NK-92 treated with Interleukin-12 subunit alpha and Interleukin-12 subunit beta, amount 100 ng/mL, for 24 hours (cell line): ENCODE measurements around the gene GOLGA8M.
"Not testable (repeated sequence)": the region's sequence is repeated elsewhere in the genome, so short reads cannot be mapped to it uniquely, and the experiment has no call there.

ENCODE experiments used
- DNase-seq: peaks from one replicate; lab custom pipeline; 2025; lab: John Stamatoyannopoulos, UW

GOLGA8M gene, protein sequence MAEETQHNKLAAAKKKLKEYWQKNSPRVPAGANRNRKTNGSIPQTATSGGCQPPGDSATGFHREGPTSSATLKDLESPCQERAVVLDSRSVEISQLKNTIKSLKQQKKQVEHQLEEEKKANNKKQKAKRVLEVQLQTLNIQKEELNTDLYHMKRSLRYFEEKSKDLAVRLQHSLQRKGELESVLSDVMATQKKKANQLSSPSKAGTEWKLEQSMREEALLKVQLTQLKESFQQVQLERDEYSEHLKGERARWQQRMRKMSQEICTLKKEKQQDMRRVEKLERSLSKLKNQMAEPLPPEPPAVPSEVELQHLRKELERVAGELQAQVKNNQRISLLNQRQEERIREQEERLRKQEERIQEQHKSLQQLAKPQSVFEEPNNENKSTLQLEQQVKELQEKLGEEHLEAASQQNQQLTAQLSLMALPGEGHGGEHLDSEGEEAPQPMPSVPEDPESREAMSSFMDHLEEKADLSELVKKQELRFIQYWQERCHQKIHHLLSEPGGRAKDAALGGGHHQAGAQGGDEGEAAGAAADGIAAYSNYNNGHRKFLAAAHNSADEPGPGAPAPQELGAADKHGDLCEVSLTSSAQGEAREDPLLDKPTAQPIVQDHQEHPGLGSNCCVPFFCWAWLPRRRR

DNA sequence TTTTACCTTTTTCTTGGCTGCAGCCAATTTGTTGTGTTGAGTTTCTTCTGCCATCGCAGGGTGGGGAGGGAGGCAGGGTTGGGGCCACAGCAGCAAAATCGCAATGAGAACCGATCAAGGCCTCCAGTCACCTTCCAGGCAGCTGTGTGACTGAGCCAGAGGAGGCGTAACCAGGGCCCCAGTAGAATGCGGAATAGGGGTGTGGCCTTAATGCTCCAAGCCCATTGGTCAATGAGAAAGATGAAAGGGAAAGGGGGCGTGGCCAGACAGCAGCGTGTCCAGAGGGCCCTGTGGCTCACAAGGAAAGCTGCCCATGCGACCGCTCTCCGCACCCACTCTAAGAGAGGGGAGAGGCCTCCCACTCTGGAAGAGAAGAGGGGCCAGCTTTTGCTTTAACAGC, at the start of gene GOLGA8M:
GOLGA8M (minus strand) TSS at position 152 of the 400 bp plus-strand sequence; CDS start at position 54, 98 bp downstream.
- not testable (repeated sequence) for DNase-seq

DNA sequence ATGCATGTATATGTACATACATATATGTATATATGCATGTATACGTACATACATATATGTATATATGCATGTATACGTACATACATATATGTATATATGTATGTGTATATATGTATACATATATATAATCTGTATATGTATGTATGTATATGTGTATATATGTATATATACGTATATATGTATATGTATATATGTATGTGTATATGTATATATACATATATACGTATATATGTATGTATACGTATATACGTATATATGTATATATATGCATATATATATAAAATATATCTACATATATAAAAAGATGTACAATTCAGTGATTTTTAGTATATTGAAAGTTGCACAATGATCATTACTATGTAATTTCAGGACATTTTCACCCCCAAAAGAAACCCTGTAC, 30.7 kb upstream of the GOLGA8M start:
- DNase-seq = not testable (repeated sequence)

DNA sequence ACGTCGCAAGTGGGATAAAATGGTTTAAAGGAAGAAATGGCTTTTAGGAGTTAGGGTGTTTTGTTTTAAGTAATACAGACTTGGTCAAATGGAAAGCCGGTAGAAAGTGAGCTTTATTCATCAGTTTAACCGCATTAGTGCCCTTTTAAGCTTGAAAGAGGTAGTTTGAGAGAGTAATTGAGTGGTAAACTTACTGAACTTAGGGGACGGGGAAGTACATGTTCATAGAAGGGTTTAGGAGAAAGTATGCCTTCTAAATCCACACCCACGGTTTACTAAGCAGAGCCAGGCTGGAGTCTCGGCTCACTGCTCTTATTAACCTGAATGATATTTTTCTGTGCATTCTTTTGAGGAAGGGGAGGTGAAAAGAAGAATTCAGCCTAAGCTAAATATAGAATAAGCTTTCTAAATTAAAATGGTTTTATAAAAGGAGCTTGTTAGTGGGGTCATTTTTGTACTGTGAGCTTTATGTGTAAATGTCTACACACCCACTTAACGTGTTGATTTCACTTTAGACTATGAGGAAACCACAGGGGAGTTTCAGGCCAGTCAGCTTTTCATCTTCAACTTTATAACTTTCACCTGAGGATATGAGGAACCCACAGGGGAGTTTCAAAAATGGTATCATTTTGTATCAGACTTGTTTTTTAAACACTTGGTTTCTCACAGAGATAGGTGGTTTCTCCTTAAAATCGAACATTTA, 26.5 kb upstream of the GOLGA8M start:
- not testable (repeated sequence) for DNase-seq

DNA sequence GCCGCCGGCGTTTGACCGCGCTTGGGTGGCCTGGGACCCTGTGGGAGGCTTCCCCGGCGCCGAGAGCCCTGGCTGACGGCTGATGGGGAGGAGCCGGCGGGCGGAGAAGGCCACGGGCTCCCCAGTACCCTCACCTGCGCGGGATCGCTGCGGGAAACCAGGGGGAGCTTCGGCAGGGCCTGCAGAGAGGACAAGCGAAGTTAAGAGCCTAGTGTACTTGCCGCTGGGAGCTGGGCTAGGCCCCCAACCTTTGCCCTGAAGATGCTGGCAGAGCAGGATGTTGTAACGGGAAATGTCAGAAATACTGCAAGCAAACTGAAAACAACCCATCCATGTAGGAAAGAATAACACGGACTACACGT, 26.0 kb upstream of the GOLGA8M start:
- DNase-seq = not testable (repeated sequence)

DNA sequence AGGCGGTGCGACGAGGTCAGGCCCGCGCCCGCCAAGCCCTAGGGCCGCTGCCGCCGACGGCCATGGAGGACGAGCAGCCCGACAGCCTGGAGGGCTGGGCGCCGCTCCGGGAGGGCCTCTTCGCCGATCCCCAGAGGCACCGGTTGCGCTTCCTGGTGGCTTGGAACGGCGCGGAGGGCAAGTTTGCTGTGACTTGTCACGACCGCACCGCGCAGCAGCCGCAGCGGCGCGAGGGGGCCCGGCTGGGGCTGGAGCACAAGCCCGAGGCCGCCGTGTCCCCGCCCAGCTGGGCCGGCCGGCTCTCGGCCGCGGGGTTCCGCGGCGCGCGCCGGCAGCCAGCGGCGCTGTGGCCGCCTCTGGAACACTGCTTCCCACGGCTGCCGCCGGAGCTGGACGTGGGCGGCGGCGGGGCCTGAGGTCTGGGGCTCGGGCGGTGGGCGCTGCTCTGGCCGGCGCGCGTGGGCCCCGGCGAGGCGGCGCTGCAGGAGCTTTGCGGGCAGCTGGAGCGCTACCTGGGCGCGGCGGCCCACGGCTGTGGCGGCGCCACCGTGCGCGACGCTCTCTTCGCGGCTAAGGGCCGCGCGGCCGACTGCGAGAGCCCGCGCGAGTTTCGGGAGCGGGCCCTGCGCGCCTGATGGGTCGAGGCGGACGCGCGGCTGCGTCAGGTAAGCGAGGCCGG, 25.4 kb upstream of the GOLGA8M start:
- not testable (repeated sequence) for DNase-seq

DNA sequence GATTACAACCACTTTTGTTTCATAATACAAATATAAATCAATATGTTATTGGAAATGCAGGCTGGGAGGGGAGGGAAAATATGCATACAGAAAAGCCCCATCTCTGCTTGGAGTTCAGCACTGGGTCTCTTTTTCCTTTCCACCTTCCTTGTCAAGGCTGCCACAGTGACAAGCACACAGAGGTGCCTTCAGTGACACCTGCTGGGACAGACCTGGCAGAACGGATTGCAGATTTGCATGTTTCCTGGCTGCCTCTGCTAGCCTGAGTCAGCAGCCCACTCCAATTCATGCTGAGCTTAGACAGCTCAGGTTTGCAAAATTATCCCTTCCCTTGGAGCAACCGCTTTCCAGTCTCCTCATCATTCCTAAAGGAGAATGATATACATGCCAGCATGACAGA, 15.8 kb upstream of the GOLGA8M start:
- DNase-seq = peak; percentile 57

DNA sequence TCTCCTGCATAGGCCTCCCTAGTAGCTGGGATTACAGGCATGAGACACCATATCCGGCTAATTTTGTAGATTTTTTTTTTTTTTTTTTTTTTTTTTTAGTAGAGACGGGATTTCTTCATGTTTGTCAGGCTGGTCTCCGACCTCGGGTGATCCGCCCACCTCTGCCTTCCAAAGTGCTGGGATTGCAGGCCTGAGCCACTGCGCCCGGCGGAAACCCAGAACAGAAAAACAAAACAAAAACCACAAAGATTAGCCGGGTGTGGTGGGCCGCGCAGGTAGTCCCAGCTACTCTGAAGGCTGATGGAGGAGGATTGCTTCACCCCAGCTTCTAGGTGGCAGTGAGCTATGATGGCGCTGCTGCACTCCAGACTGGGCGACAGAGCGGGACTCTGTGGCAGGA, 14.8 kb upstream of the GOLGA8M start:
- DNase-seq = not testable (repeated sequence)

DNA sequence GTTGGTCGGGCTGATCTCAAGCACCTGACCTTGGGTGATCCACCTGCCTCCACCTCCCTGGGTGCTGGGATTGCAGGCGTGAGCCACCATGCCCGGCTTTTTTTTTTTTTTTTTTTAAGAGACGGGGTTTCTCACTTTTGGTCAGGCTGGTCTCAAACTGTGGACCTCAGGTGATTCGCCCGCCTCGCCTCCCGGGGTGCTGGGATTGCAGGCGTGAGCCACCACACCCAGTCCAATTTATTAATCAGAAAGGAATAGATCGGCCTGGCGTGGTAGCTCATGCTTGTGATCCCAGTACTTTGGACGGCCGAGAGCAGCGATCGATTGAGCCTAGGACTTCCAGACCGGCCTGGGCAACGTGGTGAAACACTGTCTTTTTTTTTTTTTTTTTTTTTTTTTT, 13.9 kb upstream of the GOLGA8M start:
- DNase-seq = no peak

DNA sequence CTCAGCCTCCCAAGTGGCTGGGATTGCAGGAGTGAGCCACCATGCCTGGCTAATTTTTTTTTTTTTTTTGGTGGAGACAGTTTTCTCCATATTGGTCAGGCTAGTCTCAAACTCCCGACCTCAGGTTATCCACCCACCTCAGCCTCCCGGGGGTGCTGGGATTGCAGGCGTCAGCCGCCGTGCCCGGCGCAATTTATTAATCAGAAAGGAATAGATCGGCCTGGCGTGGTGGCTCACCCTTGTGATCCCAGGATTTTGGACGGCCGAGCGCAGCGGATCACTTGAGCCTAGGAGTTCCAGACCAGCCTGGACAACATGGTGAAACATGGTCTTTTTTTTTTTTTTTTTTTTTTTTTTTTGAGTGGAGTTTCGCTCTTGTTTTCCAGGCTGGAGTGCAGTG, 13.3 kb upstream of the GOLGA8M start:
- no peak for DNase-seq

DNA sequence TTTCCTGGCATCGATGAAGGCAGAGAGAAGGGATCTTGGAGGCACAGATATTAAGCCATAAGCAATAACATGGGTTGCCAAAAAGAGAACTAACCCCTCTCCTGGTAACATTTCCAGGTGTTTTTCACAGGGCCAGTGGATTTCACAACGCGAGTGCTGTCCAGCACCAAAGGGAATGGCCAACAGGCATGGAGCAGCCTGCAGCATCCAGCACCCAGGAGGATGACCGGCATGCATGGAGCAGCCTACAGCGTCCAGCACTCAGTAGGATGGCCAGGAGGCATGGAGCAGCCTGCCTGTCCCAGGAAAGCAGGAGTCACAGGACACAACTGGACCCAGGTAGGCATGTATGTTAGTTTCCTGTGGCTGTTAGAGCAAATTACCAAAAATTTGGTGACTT, 11.8 kb upstream of the GOLGA8M start:
- DNase-seq = not testable (repeated sequence)

DNA sequence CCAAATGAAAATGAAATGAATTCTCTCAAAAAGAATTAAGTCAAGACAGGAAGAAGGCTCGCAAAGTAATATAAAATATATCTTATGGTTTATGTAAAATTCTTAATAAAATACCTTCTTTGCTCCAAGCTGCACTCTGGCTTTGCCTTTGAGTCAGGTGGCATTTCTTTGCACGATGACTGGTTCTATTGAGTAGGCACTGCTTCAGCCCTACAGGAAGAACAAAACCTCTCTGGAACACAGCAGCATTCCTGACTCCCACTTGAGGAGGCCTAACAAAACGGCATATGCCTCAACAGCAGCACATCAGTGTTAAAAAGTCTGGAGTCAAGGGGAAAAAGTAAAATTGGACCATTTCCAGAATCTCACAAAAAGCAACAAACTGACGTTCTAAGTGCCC, 7.4 kb upstream of the GOLGA8M start:
- not testable (repeated sequence) for DNase-seq

DNA sequence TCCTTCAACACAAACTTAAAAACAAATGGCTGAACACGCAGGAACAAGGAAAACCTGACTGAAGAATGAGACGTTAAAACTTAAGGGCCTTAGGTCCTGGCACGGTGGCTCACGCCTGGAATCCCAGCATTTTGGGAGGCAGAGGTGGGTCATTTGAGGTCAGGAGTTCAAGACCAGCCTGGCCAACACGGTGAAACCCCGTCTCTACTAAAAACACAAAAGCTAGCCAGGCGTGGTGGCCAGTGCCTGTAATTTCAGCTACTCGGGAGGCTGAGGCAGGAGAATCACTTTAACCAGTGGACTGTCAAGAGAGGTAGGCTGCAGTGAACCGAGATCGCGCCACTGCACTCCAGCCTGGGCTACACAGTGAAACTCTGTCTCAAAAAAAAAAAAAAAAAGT, 6.4 kb upstream of the GOLGA8M start:
- DNase-seq = not testable (repeated sequence)

DNA sequence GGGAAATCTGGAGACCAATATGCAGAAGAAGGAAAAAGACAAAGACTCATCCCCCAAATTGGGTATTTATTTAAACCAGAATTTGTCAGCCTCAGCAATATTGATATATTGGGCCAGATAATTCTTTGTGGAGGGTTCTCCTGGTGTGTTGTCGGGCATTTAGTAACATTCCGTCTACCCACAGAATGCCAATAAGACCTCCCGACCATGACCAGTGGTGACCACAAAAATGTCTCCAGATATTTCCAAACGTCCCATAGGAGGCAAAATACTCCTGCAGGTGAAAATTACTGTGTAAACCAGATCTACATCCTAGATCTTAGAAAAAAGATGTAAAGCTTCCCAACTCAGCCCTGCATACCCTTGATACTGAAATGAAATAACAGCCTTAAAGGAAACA, 2.0 kb upstream of the GOLGA8M start:
- not testable (repeated sequence) for DNase-seq

DNA sequence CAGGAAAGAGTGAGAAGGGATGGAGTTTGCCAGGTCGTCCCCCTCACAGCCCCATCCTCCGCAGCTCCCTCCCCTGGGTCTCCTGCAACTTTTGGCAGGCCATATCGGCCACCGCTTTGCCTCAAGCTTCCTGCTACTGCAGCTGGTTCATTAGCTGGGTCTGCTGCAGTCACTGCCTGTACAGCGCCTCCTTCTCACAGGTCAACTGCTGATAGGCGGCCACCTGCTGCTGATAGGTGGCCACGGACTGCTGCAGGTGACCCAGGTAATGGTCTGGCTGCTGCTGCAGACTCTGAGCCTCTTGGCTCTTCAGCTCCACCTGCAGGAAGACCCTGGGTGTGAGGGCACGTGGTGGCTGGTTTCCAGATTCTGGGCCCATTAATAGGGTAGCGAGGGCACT, 8.3 kb downstream of the GOLGA8M start:
- not testable (repeated sequence) for DNase-seq

DNA sequence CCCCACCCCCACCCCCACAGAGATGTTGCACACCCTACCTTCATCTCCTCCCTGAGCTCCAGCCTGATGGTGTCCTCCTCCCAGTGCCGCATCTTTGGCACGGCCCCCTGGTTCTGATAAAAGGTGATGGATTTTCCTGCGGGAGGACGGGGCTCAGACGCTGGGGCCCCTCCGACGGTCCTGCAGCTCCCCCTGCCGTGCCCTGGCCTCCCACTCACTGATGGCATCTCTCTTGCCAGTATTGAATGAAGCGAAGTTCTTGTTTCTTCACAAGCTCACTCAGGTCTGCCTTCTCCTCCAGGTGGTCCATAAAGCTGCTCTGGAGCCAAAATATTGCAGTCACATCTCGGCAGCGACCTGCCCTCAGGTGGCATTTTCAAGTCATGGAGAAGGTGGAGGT, 9.8 kb downstream of the GOLGA8M start:
- not testable (repeated sequence) for DNase-seq

DNA sequence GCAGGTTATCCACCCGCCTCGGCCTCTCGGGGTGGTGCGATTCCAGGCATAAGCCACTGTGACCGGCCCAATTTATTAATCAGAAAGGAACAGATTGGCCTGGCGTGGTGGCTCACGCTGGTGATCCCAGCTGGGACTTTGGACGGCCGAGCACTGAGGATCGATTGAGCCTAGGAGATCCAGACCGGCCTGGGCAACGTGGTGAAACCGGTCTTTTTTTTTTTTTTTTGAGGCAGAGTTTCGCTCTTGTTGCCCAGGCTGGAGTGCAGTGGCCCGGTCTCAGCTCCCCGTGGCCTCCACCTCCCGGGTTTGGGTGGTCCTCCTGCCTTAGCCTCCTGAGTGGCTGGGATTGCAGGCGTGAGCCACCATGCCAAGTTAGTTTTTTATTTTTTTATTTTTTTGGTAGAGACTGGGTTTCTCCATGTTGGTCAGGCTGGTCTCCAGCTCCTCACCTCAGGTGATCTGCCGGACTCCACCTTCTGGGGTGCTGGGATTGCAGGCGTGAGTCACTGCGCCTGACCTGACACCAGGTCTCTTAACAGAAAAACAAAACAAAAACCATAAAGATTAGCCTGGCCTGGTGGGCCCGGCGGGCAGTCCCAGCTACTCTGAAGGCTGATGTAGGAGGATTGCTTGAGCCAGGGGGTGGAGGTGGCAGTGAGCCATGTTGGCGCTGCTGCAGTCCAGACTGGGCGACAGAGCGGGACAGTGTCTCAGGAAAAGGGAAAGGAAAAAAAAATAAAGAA, 18.0 kb downstream of the GOLGA8M start:
- DNase-seq = not testable (repeated sequence)

DNA sequence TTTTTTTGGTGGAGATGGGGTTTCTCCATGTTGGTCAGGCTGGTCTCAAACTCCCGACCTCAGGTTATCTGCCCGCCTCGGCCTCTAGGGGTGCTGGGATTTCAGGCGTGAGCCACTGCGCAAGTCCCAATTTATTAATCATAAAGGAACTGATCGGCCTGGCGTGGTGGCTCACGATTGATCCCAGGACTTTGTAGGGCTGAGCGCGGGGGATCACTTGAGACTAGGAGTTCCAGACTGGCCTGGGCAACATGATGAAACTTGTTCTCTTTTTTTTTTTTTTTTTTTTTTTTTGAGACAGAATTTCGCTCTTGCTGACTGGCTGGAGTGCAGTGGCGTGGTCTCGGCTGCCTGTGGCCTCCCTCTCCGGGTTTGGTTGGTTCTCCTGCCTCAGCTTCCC, 19.2 kb downstream of the GOLGA8M start:
- not testable (repeated sequence) for DNase-seq

DNA sequence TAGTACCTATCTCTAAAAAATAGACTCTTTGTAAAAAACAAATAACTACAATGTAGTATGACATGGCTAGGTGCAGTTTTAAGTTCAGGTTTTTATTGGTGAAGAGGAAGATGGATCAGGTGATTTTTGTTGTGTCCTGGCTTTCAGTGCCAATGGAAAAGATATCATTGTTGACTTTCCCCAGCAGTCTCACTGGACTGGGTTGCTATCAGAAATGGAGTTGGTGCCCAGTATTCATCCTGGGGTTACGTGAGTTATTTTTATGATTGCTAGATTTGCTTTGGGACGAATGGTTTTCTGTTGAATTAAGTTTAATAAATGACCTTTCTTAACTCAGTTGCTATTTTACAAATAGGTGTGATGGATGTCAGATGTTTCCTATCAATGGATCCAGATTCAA, 38.7 kb downstream of the GOLGA8M start:
- DNase-seq = not testable (repeated sequence)

DNA sequence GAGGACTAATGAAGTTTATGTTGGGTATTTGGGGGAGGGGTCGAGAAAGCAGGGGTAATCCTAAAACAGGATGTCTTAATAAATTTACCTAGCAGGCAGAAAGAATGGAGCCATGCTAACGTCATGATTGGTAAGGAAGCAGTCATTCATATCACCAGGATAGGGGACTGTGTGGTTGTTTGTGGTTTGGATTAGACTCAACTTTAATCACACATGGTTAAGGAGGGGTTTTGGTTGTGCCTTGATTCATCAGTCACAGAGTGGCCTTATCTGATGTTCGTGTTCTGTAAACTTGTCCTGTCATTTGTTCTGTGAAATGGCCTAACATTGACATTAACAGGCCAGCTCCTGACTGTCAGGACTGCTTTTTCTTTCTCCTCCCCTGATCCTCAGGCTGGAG, 40.1 kb downstream of the GOLGA8M start:
- not testable (repeated sequence) for DNase-seq

DNA sequence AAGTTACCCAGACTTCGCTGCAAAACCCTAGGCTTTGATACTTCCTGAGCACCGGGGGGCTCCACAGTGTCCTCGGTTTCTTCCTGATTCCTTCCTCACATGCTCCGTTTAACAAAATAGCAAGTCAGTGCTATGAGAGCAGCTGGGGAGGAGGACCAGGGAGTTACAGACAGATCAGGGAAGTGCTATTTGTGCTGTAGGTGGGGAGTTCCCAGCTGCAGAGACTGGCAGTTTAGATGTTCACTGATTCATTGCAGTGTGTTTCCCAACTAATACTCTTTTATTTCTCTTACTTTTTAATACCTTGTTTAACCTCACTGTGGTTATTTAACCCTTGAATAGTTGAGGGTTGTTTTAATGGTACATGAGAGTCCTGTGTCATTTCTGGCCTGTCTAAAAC, 45.8 kb downstream of the GOLGA8M start:
- DNase-seq = not testable (repeated sequence)

DNA sequence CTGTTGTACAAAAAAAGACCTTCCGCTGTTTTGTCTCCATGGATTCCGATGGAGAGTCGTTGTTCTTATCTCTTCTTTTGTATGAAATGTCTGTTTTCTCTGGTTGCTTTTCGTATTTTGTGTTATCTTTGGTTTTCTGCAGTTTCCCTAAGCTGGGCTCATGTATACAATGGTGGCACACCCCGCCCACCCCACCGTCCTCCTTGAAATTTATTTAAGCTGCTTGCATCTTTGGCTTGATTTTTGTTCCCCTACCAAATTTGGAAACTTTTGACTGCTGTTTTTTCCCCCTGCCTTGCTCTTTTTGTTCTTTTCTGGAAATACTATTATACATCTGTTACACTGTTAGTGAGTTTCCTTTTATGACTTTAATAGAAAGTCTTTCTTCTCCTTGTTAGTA, 47.6 kb downstream of the GOLGA8M start:
- DNase-seq = not testable (repeated sequence)
